HG03342 (cell line): Measurements from ENCODE around the gene RNF26.
"Not testable (repeated sequence)": the region's sequence is repeated elsewhere in the genome, so short reads cannot be mapped to it uniquely, and the experiment has no call there.

Experiments used
- ATAC-seq: cut with Tn5 transposase; IDR thresholded peaks from one replicate; pipeline ENCODE4 v1.9.1; 2021; ENCODE audit warnings: mild to moderate bottlenecking, moderate library complexity; ENCODE audit not compliant: unreplicated experiment

The RNF26 gene

GRCh38 chr11:119380160-119380826, 46.0 kb downstream of the RNF26 start:
- no peak for ATAC-seq

DNA sequence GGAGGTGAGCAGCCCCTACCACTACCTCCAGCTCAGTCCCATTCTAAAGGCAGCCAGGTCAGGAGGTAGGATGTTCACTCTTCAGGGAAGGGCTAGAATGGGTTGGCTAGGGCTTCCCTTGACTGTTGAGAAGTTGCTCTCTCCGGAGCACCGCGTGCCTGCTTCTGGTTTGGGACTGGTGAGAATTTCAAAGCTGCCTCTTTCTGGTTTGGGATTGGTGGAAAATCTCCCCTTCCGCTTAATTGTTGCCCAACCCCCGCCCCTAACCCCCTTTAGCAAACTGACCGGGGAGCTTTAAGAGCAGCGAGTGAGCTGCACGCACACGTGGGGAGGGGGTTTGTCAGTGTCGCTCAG, 46.5 kb downstream of the RNF26 start:
- no peak for ATAC-seq

- peak; percentile 99 for ATAC-seq
These were observed 47.1 kb downstream of the RNF26 start, which contains the start of gene USP2 for GRCh38 chr11:119381181-119381988. TSS of gene USP2 (minus strand) at chr11:119381690. CDS start at chr11:119373480, 8,210 bp downstream.

DNA sequence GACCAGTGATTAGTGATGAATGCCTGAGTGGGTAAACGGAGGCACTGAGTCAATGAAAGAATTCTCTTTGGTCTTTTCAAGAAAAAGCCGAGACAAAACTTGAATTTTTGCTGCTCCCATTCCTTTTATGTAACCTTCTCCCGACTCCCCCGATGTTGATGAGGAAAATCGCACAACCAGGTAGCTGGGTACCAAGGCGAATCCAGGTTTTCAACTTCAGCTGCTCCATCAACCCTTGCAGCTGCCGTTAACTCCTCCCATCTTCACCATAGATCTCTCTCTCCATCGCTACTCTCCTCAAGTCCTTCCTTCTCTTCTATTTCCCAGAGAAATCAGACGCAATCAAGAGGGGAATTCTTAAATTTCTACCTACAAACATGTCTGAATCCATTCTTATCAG, 47.8 kb downstream of the RNF26 start:
- no peak for ATAC-seq

DNA sequence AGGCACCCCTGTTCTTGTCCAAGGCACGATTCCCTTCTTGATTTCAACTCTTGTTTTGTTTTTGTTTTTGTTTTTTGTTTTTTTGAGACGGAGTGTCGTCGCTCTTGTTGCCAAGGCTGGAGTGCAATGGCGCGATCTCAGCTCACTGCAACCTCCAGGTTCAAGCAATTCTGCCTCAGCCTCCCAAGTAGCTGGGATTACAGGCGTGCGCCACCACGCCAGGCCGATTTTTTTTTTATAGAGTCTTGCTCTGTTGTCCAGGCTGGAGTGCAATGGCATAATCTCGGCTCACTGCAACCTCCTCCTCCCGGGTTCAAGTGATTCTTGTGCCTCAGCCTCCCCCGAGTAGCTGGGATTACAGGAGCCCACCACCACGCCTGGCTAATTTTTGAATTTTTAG, 48.2 kb downstream of the RNF26 start:
- ATAC-seq = not testable (repeated sequence)

DNA sequence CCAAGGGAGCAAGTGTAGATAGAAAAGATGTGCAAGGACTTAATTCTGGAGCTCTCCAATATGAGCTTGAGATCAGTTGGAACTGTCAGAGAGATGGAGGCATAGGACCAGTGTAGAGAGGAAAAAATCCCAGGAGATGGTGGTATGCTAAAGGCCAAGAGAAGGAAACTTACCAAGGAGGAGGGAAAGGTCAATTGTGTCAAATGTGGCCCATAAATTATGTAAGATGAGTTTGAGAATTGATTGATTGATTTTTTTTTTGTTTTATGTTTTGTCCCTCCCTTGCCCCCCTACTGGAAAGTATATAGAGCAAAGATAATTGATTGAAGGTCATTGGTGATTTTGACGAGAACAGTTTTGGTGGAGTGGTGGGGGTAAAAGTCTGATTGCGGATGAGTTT, 50.0 kb downstream of the RNF26 start:
- no peak for ATAC-seq
